H9 (cell line): Measurements from ENCODE around the gene C1RL. TPM values are rescaled to one million over a fixed set of nuclear protein-coding genes. Genes with fewer than 3 reads are reported as not detected.

Experiments
- DNase-seq: peaks from one replicate; pipeline ENCODE4 v3.0.0-alpha.2; 2017
- H2AFZ ChIP-seq: one replicate; pipeline ENCODE4 v1.6.1; 2013; ENCODE audit warnings: mild to moderate bottlenecking, low read length, control low read depth, moderate library complexity
- H2AK5ac ChIP-seq: 2 replicates; pipeline ENCODE4 v1.6.1; 2013; ENCODE audit warnings: low read length, control low read depth, mixed read lengths; ENCODE audit not compliant: insufficient read length
- H2BK120ac ChIP-seq: one replicate; pipeline ENCODE4 v1.6.1; 2013; ENCODE audit warnings: low read depth, mild to moderate bottlenecking, low read length, control low read depth, inconsistent platforms; ENCODE audit not compliant: poor library complexity, severe bottlenecking
- H2BK12ac ChIP-seq: 2 replicates; pipeline ENCODE4 v1.6.1; 2013; ENCODE audit warnings: low read length, control low read depth, mixed read lengths, low read depth; ENCODE audit not compliant: insufficient read length
- H2BK15ac ChIP-seq: 2 replicates; pipeline ENCODE4 v1.6.1; 2013; ENCODE audit warnings: low read depth, low read length, control low read depth
- H2BK20ac ChIP-seq: one replicate; pipeline ENCODE4 v1.6.1; 2013; ENCODE audit warnings: low read depth, mild to moderate bottlenecking, low read length, control low read depth, inconsistent platforms; ENCODE audit not compliant: poor library complexity, severe bottlenecking
- H2BK5ac ChIP-seq: 2 replicates; pipeline ENCODE4 v1.6.1; 2013; ENCODE audit warnings: low read length, control low read depth, mixed read lengths; ENCODE audit not compliant: insufficient read length
- H3K14ac ChIP-seq: 2 replicates; pipeline ENCODE4 v1.6.1; 2013; ENCODE audit warnings: low read length, control low read depth; ENCODE audit not compliant: insufficient read depth
- H3K18ac ChIP-seq: 2 replicates; pipeline ENCODE4 v1.6.1; 2013; ENCODE audit warnings: low read depth, mild to moderate bottlenecking, mixed read lengths, low read length, control low read depth; ENCODE audit not compliant: insufficient read length
- H3K23ac ChIP-seq: 2 replicates; pipeline ENCODE4 v1.6.1; 2013; ENCODE audit warnings: low read length, control low read depth, mixed read lengths, low read depth; ENCODE audit not compliant: insufficient read length
- H3K23me2 ChIP-seq: 2 replicates; pipeline ENCODE4 v1.6.1; 2013; ENCODE audit warnings: low read depth, mild to moderate bottlenecking, mixed read lengths, low read length, control low read depth; ENCODE audit not compliant: insufficient read length, poor library complexity, severe bottlenecking
- H3K27ac ChIP-seq: 2 replicates; pipeline ENCODE4 v1.5.1; 2013; ENCODE audit warnings: low read length, control low read depth, mixed read lengths, low read depth; ENCODE audit not compliant: insufficient read length
- H3K27me3 ChIP-seq: 2 replicates; pipeline ENCODE4 v1.6.1; 2013; ENCODE audit warnings: low read length, control low read depth, inconsistent platforms; ENCODE audit not compliant: insufficient read depth
- H3K4ac ChIP-seq: 2 replicates; pipeline ENCODE4 v1.6.1; 2013; ENCODE audit warnings: low read depth, mild to moderate bottlenecking, control low read depth, inconsistent platforms, low read length, moderate library complexity
- H3K4me1 ChIP-seq: 2 replicates; pipeline ENCODE4 v1.6.1; 2013; ENCODE audit warnings: low read length, control low read depth, inconsistent platforms; ENCODE audit not compliant: insufficient read depth
- H3K4me2 ChIP-seq: 2 replicates; pipeline ENCODE4 v1.6.1; 2013; ENCODE audit warnings: low read length, control low read depth, mixed read lengths; ENCODE audit not compliant: insufficient read length, insufficient read depth
- H3K56ac ChIP-seq: 2 replicates; pipeline ENCODE4 v1.6.1; 2013; ENCODE audit warnings: low read depth, mild to moderate bottlenecking, mixed read lengths, low read length, control low read depth; ENCODE audit not compliant: insufficient read length
- H3K79me1 ChIP-seq: 2 replicates; pipeline ENCODE4 v1.6.1; 2013; ENCODE audit warnings: low read depth, mild to moderate bottlenecking, moderate library complexity, low read length, control low read depth, inconsistent platforms; ENCODE audit not compliant: insufficient read depth, poor library complexity, severe bottlenecking
- H3K79me2 ChIP-seq: 2 replicates; pipeline ENCODE4 v1.6.1; 2013; ENCODE audit warnings: low read length, control low read depth, inconsistent platforms; ENCODE audit not compliant: insufficient read depth
- H3K9ac ChIP-seq: 2 replicates; pipeline ENCODE4 v1.6.1; 2013; ENCODE audit warnings: low read length, control low read depth, mixed read lengths; ENCODE audit not compliant: insufficient read length; ENCODE audit errors: extremely low read depth
- H3K9me3 ChIP-seq: one replicate; pipeline ENCODE4 v1.6.1; 2013; ENCODE audit warnings: low read depth, low read length, inconsistent platforms; ENCODE audit not compliant: control insufficient read depth
- H3T11ph ChIP-seq: one replicate; pipeline ENCODE4 v1.6.1; 2013; ENCODE audit warnings: mild to moderate bottlenecking, low read length, control low read depth, inconsistent platforms
- H4K20me1 ChIP-seq: one replicate; pipeline ENCODE4 v1.6.1; 2013; ENCODE audit not compliant: control insufficient read depth, insufficient read length, insufficient read depth
- H4K5ac ChIP-seq: 2 replicates; pipeline ENCODE4 v1.6.1; 2013; ENCODE audit warnings: low read depth, mild to moderate bottlenecking, mixed read lengths, low read length, control low read depth; ENCODE audit not compliant: insufficient read length
- H4K8ac ChIP-seq: replicated peaks from 2 replicates; pipeline ENCODE4 v1.6.1; 2013; ENCODE audit warnings: low read length, control low read depth, mixed read lengths, low read depth; ENCODE audit not compliant: insufficient read length
- H4K91ac ChIP-seq: 2 replicates; pipeline ENCODE4 v1.6.1; 2013; ENCODE audit warnings: low read depth, mild to moderate bottlenecking, moderate library complexity, mixed read lengths, low read length, control low read depth; ENCODE audit not compliant: insufficient read length
- H3K27ac Mint-ChIP-seq, 3 experiments: 2 replicates in 2 of 3; 3 replicates in 1 of 3; pipeline ENCODE4 v1.8.0; 2020 to 2021; ENCODE audit warnings: mixed read lengths in 3 of 3, mild to moderate bottlenecking in 1 of 3, moderate library complexity in 1 of 3
- H3K27me3 Mint-ChIP-seq: 2 replicates; pipeline ENCODE4 v1.8.0; 2021; ENCODE audit warnings: low read depth, mild to moderate bottlenecking, moderate library complexity, mixed read lengths
- H3K36me3 Mint-ChIP-seq, 3 experiments: 2 replicates in 2 of 3; 3 replicates in 1 of 3; pipeline ENCODE4 v1.8.0; 2020 to 2021; ENCODE audit warnings: low read depth in 3 of 3, mixed read lengths in 3 of 3; ENCODE audit not compliant: insufficient read depth in 1 of 3
- H3K4me1 Mint-ChIP-seq, 2 experiments: 2 replicates each; pipeline ENCODE4 v1.8.0; 2020; ENCODE audit warnings: mixed read lengths in 2 of 2
- H3K4me3 Mint-ChIP-seq, 2 experiments: 2 replicates in 1 of 2; 3 replicates in 1 of 2; pipeline ENCODE4 v1.8.0; 2020 to 2021; ENCODE audit warnings: mild to moderate bottlenecking in 2 of 2, mixed read lengths in 2 of 2, moderate library complexity in 1 of 2
- H3K9me3 Mint-ChIP-seq, 2 experiments: 2 replicates in 1 of 2; 3 replicates in 1 of 2; pipeline ENCODE4 v1.8.0; 2020; ENCODE audit warnings: mild to moderate bottlenecking in 2 of 2, mixed read lengths in 2 of 2, moderate library complexity in 1 of 2
- WGBS: extraction: QIAGEN DNeasy Blood & Tissue Kit; methylation state at CpG from one replicate; pipeline ENCODE4 v1.1.7; 2013; ENCODE audit warnings: missing lambda C conversion rate, low lambda C conversion rate, mixed read lengths; ENCODE audit not compliant: insufficient read length; ENCODE audit errors: extremely low coverage; 5-methylcytosine and 5-hydroxymethylcytosine counted together
- total RNA-seq: library from RNA; stranded (reverse); gene quantifications from 2 replicates; pipeline ENCODE4 v1.2.1, GENCODE V29; 2021
- TF ChIP-seq, protein P1 (sequence below): fragments of 200-600 bp; sonication (generic); conservative IDR thresholded peaks from 3 replicates; pipeline ENCODE4 v1.8.0; 2021; ENCODE audit warnings: antibody characterized with exemption, mild to moderate bottlenecking

The C1RL gene
- total RNA-seq, 1 experiment from 2014 or later = 15.1 TPM

DNA sequence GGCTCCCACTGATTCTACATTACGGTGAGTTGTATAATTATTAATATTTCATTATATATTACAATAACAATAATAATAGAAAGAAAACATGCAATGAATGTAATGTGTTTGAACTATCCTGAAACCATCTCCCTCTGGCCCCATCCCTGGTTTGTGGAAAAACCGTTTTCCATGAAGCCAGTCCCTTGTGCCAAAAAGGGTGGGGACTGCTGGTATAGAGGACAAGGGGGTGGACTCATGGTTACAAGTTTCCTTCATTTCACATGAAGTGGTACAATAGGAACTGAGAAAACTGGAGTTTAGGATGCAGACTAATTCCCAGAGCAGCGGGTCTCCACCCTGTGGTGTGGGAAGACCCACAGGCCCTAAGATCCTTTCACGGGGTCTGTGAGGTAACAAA is 3.0 kb upstream of the C1RL start:
- Histone ChIP-seq H3K27me3 (no peaks in the 10 kb centered on the region), H3K79me2 (no peaks in the 10 kb centered on the region), H3K4me1 (no peaks in the 10 kb centered on the region), H3K56ac (no peak overlapping the region), H3K4ac (no peak overlapping the region), H2BK15ac (no peak overlapping the region), H4K91ac (no peak overlapping the region), H3T11ph (no peak overlapping the region), H2BK5ac (no peak overlapping the region), H3K9me3 (no peaks in the 10 kb centered on the region), H3K18ac (no peak overlapping the region), H3K27ac (no peak overlapping the region), H2BK20ac (no peak overlapping the region), H2AFZ (no peak overlapping the region), H3K23me2 (peaks cover 11% of the 10 kb centered on the region), H4K20me1 (no peaks in the 10 kb centered on the region), H4K8ac (no peak overlapping the region), H2BK12ac (no peak overlapping the region), H2AK5ac (no peak overlapping the region), H3K79me1 (no peaks in the 10 kb centered on the region), H3K9ac (no peak overlapping the region), H4K5ac (no peak overlapping the region), H2BK120ac (no peak overlapping the region), H3K23ac (no peak overlapping the region), H3K14ac (no peak overlapping the region), H3K4me2 (no peak overlapping the region)
- H3K9me3 Mint-ChIP-seq = no peaks in the 10 kb centered on the region
- peaks cover 11 to 15% of the 10 kb centered on the region in 2 experiments for H3K4me1 Mint-ChIP-seq
- DNase-seq = no peak
- WGBS = no CpG with 5 or more reads among the region's 4 CpGs
- peaks cover 7% of the 10 kb centered on the region for H3K27me3 Mint-ChIP-seq
- H3K4me3 Mint-ChIP-seq = no peak overlapping the region
- TF ChIP-seq, protein P1, sequence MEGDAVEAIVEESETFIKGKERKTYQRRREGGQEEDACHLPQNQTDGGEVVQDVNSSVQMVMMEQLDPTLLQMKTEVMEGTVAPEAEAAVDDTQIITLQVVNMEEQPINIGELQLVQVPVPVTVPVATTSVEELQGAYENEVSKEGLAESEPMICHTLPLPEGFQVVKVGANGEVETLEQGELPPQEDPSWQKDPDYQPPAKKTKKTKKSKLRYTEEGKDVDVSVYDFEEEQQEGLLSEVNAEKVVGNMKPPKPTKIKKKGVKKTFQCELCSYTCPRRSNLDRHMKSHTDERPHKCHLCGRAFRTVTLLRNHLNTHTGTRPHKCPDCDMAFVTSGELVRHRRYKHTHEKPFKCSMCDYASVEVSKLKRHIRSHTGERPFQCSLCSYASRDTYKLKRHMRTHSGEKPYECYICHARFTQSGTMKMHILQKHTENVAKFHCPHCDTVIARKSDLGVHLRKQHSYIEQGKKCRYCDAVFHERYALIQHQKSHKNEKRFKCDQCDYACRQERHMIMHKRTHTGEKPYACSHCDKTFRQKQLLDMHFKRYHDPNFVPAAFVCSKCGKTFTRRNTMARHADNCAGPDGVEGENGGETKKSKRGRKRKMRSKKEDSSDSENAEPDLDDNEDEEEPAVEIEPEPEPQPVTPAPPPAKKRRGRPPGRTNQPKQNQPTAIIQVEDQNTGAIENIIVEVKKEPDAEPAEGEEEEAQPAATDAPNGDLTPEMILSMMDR = no peak
- no peak overlapping the region for H3K27ac Mint-ChIP-seq
- H3K36me3 Mint-ChIP-seq = peaks cover 0 to 5% (median 5%) of the 10 kb centered on the region in 3 experiments; a peak in 3 of 7 replicates
